ENCODE results near the gene TTYH1.
"Not testable (repeated sequence)": the region's sequence is repeated elsewhere in the genome, so short reads cannot be mapped to it uniquely, and the experiment has no call there.

TTYH1 gene

GRCh38 chr19:54415208-54415900, at the start of gene TTYH1:
TTYH1 (plus strand) TSS chr19:54415464; CDS start chr19:54415553, 89 bp downstream.
- peak; percentile 58 for DNase-seq

GRCh38 chr19:54365798-54366197, 49.5 kb upstream of the TTYH1 start:
- not testable (repeated sequence) for DNase-seq

GRCh38 chr19:54366811-54367210, 48.5 kb upstream of the TTYH1 start:
- no peak for DNase-seq

GRCh38 chr19:54369082-54369687, 46.1 kb upstream of the TTYH1 start:
- no peak for DNase-seq

GRCh38 chr19:54369688-54370433, 45.4 kb upstream of the TTYH1 start:
- DNase-seq = not testable (repeated sequence)

- not testable (repeated sequence) for DNase-seq
These were observed 44.8 kb upstream of the TTYH1 start for GRCh38 chr19:54370434-54370796.

- not testable (repeated sequence) for DNase-seq
These were observed 43.8 kb upstream of the TTYH1 start for GRCh38 chr19:54371453-54371852.

- no peak for DNase-seq
These were observed 41.3 kb upstream of the TTYH1 start for GRCh38 chr19:54373781-54374631.

- DNase-seq = not testable (repeated sequence)
These were observed 39.9 kb upstream of the TTYH1 start for GRCh38 chr19:54375181-54375938.

GRCh38 chr19:54376610-54377285, 38.5 kb upstream of the TTYH1 start:
- DNase-seq = no peak

GRCh38 chr19:54379187-54379678, 36.0 kb upstream of the TTYH1 start:
- no peak for DNase-seq

- no peak for DNase-seq
These were observed 34.4 kb upstream of the TTYH1 start for GRCh38 chr19:54380897-54381296.

- not testable (repeated sequence) for DNase-seq
These were observed 33.2 kb upstream of the TTYH1 start for GRCh38 chr19:54382041-54382440.

GRCh38 chr19:54383330-54383729, 31.9 kb upstream of the TTYH1 start:
- DNase-seq = no peak

GRCh38 chr19:54387991-54388801, 27.1 kb upstream of the TTYH1 start:
- peak; percentile 34 for DNase-seq

GRCh38 chr19:54388802-54389139, 26.5 kb upstream of the TTYH1 start:
- no peak for DNase-seq

- no peak for DNase-seq
These were observed 25.7 kb upstream of the TTYH1 start for GRCh38 chr19:54389553-54389952.

GRCh38 chr19:54390942-54391577, 24.2 kb upstream of the TTYH1 start:
- peak; percentile 90 for DNase-seq

- no peak for DNase-seq
These were observed 23.6 kb upstream of the TTYH1 start for GRCh38 chr19:54391589-54392061.

- DNase-seq = no peak
These were observed 23.2 kb upstream of the TTYH1 start for GRCh38 chr19:54392105-54392504.

All from eye (tissue), 1 donor.